K562 (cell line): Measurements from ENCODE around the gene PLOD1. TPM values are rescaled to one million over a fixed set of nuclear protein-coding genes. Genes with fewer than 3 reads are reported as not detected.

Source experiments
- CBFA2T2 ChIP-seq: fragments of 450-650 bp; conservative IDR thresholded peaks from 2 replicates; pipeline ENCODE4 v1.6.1; 2017; ENCODE audit warnings: mild to moderate bottlenecking
- DDX20 ChIP-seq: fragments of 450-650 bp; IDR thresholded peaks from 2 replicates; pipeline ENCODE4 v1.6.1; 2016; ENCODE audit warnings: missing genetic modification characterization, low read depth, mild to moderate bottlenecking, missing compliant biosample characterization, moderate library complexity
- DNMT1 ChIP-seq: fragments of 450-650 bp; IDR thresholded peaks from 2 replicates; pipeline ENCODE4 v1.6.1; 2016; ENCODE audit warnings: antibody characterized with exemption, mild to moderate bottlenecking
- E2F1 ChIP-seq: sonication (generic); formaldehyde crosslinking; IDR thresholded peaks from 2 replicates; pipeline ENCODE4 v1.8.1; 2023; ENCODE audit warnings: mild to moderate bottlenecking, missing genetic modification reagents, moderate library complexity
- E2F6 ChIP-seq, 2 experiments: IDR thresholded peaks; 2 replicates each; pipeline ENCODE4 v1.6.1; 2011; ENCODE audit warnings: borderline replicate concordance in 1 of 2, control low read depth in 1 of 2, low read depth in 1 of 2, low read length in 1 of 2, mild to moderate bottlenecking in 1 of 2, mixed read lengths in 1 of 2, moderate library complexity in 1 of 2; ENCODE audit not compliant: insufficient read depth in 1 of 2, insufficient read length in 1 of 2, poor library complexity in 1 of 2, severe bottlenecking in 1 of 2; ENCODE audit errors: extremely low read depth in 1 of 2
- ERF ChIP-seq: fragments of 450-650 bp; formaldehyde crosslinking; IDR thresholded peaks from 2 replicates; pipeline ENCODE4 v1.4.0; 2020; ENCODE audit warnings: mild to moderate bottlenecking, mixed read lengths
- EWSR1 ChIP-seq: fragments of 450-650 bp; IDR thresholded peaks from 2 replicates; pipeline ENCODE4 v1.6.1; 2018; ENCODE audit warnings: borderline replicate concordance, mild to moderate bottlenecking, low read depth, moderate library complexity; ENCODE audit not compliant: partially characterized antibody
- IFI16 ChIP-seq: fragments of 250-450 bp; sonication (Bioruptor Pico); IDR thresholded peaks from 2 replicates; pipeline ENCODE4 v2.1.2; 2022; ENCODE audit warnings: mild to moderate bottlenecking, inconsistent platforms
- MCM5 ChIP-seq: fragments of 450-650 bp; IDR thresholded peaks from 2 replicates; pipeline ENCODE4 v1.6.1; 2016; ENCODE audit warnings: low read depth
- NFE2L1 ChIP-seq: fragments of 450-650 bp; IDR thresholded peaks from 2 replicates; pipeline ENCODE4 v1.6.1; 2016; ENCODE audit warnings: missing genetic modification characterization, low read depth, mild to moderate bottlenecking, missing compliant biosample characterization, moderate library complexity, borderline replicate concordance
- NFRKB ChIP-seq: fragments of 450-650 bp; IDR thresholded peaks from 2 replicates; pipeline ENCODE4 v1.6.1; 2016; ENCODE audit warnings: low read depth
- NFYB ChIP-seq: IDR thresholded peaks from 2 replicates; pipeline ENCODE4 v1.6.1; 2011; ENCODE audit warnings: mild to moderate bottlenecking, moderate library complexity; ENCODE audit not compliant: insufficient read length; ENCODE audit errors: extremely low read depth
- PML ChIP-seq: IDR thresholded peaks from 2 replicates; pipeline ENCODE4 v1.6.1; 2012; ENCODE audit warnings: low read length, inconsistent platforms
- POLR3A ChIP-seq: IDR thresholded peaks from 2 replicates; pipeline ENCODE4 v1.6.1; 2011; ENCODE audit warnings: borderline replicate concordance, mild to moderate bottlenecking, moderate library complexity; ENCODE audit not compliant: insufficient read length, insufficient read depth; ENCODE audit errors: extremely low read depth
- SP1 ChIP-seq: sonication (generic); formaldehyde crosslinking; IDR thresholded peaks from 2 replicates; pipeline ENCODE4 v1.8.1; 2022; ENCODE audit warnings: mild to moderate bottlenecking, missing genetic modification reagents
- SUPT5H ChIP-seq: fragments of 450-650 bp; IDR thresholded peaks from 2 replicates; pipeline ENCODE4 v1.6.1; 2016
- ZNF165 ChIP-seq: fragments of 250-450 bp; sonication (Bioruptor Pico); IDR thresholded peaks from 2 replicates; pipeline ENCODE4 v1.4.0; 2020; ENCODE audit warnings: borderline replicate concordance
- ZNF175 ChIP-seq: fragments of 200-800 bp; sonication (Bioruptor generic); IDR thresholded peaks from 2 replicates; pipeline ENCODE4 v1.6.1; 2016; ENCODE audit warnings: low read depth, mild to moderate bottlenecking, missing genetic modification characterization, missing compliant biosample characterization
- ZNF398 ChIP-seq: fragments of 250-450 bp; sonication (Bioruptor Pico); IDR thresholded peaks from 2 replicates; pipeline ENCODE4 v1.8.0; 2021; ENCODE audit warnings: moderate library complexity, mild to moderate bottlenecking, inconsistent platforms
- polyA plus RNA-seq, 8 experiments: library from polyadenylated mRNA; depleted of rRNA in 4 of 8; stranded (reverse) in 5 of 8; unstranded in 3 of 8; fragments of >200 nt; fragmentation: Nextera tagmentation in 2 of 8; fragmentation: Illumina TruSeq in 1 of 8; extraction: Ambion mirVana in 2 of 8; extraction: Trizol in 1 of 8; gene quantifications; 2 replicates each; pipeline versions ENCODE4 v1.2.1 to v1.2.3, GENCODE V29; 2011 to 2014; ENCODE audit warnings: inconsistent platforms in 1 of 8, missing spikeins in 1 of 8
- total RNA-seq, 7 experiments: library from RNA; depleted of rRNA in 6 of 7; stranded (reverse); fragments of >200 nt in 6 of 7; fragmentation: Illumina TruSeq in 2 of 7; extraction: Trizol in 2 of 7; gene quantifications; 2 replicates each; pipeline versions ENCODE4 v1.2.1 to v1.2.3, GENCODE V29; 2011 to 2021; ENCODE audit warnings: low replicate concordance in 1 of 7
- TF ChIP-seq, protein P1 (sequence below): fragments of 250-450 bp; sonication (Bioruptor Pico); IDR thresholded peaks from 2 replicates; pipeline ENCODE4 v1.5.0; 2022; ENCODE audit warnings: mild to moderate bottlenecking

PLOD1 gene
- total and polyA plus RNA-seq, 9 of the 15 experiments (the other 6 are each of a cell fraction or from before 2014, with no cell fraction given), result 16.6 to 90.8 (median 52.7) TPM

GRCh38 chr1:12005488-12006166 lies 71.1 kb downstream of the PLOD1 start (continued):
- TF ChIP-seq EWSR1, result no peak
- TF ChIP-seq IFI16 (CRISPR knock-in tag), result no peak
- TF ChIP-seq ZNF175 (CRISPR knock-in tag), result 0 out of 2 replicates have a peak, but pooled peaks have one; percentile 31
- TF ChIP-seq ERF (CRISPR knock-in tag), result no peak
- TF ChIP-seq SUPT5H, result no peak
- no peak for TF ChIP-seq NFYB
- no peak for TF ChIP-seq MCM5
- TF ChIP-seq E2F1 (CRISPR knock-in tag), result no peak
- no peak for TF ChIP-seq SP1 (CRISPR knock-in tag)
- no peak for TF ChIP-seq NFE2L1 (tag)
- TF ChIP-seq ZNF398 (CRISPR knock-in tag), result no peak
- TF ChIP-seq, protein P1, sequence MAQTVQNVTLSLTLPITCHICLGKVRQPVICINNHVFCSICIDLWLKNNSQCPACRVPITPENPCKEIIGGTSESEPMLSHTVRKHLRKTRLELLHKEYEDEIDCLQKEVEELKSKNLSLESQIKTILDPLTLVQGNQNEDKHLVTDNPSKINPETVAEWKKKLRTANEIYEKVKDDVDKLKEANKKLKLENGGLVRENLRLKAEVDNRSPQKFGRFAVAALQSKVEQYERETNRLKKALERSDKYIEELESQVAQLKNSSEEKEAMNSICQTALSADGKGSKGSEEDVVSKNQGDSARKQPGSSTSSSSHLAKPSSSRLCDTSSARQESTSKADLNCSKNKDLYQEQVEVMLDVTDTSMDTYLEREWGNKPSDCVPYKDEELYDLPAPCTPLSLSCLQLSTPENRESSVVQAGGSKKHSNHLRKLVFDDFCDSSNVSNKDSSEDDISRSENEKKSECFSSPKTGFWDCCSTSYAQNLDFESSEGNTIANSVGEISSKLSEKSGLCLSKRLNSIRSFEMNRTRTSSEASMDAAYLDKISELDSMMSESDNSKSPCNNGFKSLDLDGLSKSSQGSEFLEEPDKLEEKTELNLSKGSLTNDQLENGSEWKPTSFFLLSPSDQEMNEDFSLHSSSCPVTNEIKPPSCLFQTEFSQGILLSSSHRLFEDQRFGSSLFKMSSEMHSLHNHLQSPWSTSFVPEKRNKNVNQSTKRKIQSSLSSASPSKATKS (CRISPR knock-in tag), result no peak
- TF ChIP-seq DNMT1, result no peak
- peak; percentile 52; the same call in 1 of the 2 replicates for TF ChIP-seq NFRKB
- TF ChIP-seq POLR3A, result no peak
- TF ChIP-seq PML, result peak; percentile 75
- peak; percentile 97 for TF ChIP-seq CBFA2T2
- TF ChIP-seq ZNF165 (CRISPR knock-in tag), result no peak
- no peak for TF ChIP-seq E2F6 (IDR thresholded peaks at IDR 0.05; ENCODE audit: borderline replicate concordance in 1 of 2, extremely low read depth in 1 of 2, insufficient read depth in 1 of 2, insufficient read length in 1 of 2, low read depth in 1 of 2, low read length in 1 of 2, poor library complexity in 1 of 2, severe bottlenecking in 1 of 2)
- no peak for TF ChIP-seq DDX20 (tag)
